Activated CD4-positive, alpha-beta T cell treated with anti-CD3 and anti-CD28 coated beads, Interleukin-10, Interleukin-2, amounts not matched to agents 100 ng/mL and 50 ng/mL, durations not matched to agents 16 hours and 8 hours (primary cell): ENCODE measurements around the gene DUSP7.

Experiments used
- DNase-seq: peaks from one replicate; pipeline ENCODE4 v3.0.0-alpha.2; 2020

DUSP7 gene

DNA sequence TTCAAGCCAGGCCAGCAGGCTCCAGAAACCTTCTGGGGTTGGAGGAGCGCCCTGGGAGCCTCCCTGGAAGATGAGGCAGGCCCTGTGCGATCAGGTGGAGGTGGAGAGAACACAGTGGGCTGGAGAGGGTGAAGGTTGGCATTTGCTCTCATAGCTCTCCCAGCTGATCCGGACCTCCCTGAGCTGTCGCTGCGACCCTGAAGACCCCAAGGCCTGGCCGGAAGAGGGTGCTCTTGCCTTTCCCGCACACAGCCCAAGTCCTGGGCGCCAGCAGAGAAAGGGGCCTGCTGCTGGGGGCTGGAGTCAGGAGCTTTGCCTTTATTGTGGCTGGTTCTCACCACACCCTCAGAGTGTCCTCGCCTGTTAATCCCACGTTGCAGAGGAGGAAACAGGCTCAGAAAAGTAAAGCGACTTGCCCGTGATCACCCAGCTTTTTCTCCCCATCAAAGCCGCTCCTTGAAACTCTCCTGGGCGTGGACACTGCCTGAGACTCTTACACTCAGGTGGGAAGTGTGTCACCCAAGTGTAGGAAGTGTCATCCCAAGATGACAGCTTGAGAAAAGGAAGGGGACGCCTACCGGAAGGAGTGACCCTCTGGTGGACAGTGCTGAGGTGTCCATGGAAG lies 52.1 kb downstream of the DUSP7 start:
- no peak for DNase-seq

DNA sequence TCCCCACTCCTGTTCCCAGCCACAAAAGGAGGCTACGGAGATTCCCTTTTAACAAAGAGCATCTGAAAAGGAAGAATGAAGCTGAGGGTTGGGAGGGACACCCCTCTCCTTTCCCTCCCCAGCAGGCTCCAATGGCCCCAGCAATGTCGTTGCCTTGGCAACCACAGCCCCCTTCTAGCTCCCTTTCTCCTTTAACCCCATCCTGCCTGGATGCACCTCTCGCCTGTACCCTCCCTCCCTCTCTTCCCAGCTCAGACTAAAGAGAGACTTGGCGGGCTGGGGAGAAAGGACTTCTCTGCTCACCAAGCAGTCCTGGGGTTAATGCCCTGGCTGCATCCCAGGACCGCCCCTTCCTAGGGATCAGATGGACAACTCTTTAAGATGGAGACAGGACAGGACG lies 53.6 kb downstream of the DUSP7 start:
- DNase-seq = no peak

DNA sequence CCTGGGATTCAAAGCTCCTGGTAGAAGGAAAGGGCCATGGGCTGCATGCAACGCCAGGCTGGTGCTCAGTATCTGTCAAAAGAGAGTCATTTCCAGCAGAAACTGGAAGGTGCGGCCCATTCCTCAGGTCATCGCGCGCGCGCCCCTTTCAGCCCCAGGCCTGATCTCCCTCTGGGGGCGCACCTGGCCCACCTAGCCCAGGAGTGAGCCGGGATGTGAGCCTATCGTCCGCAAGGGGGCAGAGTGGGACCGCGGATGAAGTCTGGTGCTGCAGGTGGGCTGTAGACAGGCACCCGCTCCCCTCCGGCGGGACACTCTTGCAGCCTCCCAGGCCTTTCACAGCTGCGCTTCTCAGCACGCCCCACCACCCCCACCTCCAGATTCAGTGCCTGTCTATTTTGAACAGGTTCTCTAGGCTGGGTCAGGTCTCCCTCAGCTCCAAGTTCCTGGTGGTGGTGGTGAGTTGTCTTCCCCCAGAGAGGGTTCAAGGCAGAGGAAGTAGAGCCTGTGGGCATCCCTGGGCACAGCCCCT lies 54.9 kb downstream of the DUSP7 start:
- DNase-seq = peak; percentile 85

DNA sequence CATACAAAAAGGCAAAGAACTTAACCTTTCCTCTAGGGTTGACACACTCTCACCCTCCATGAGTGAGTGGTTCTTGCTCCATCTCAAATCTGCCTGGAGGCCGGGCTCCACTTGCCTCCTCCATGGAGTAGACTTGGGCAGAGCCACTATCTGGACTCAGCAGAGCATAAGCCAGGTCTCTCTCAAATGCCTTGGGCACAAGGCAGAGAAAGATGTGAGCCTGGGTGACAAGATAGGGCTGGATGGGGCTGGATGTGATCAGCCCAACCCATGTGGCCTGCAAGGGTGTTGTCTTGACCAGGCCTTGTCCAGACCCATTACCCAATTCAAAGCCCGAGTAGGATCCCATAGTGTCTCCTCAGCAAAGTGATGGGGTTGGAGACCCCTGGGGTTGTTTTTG lies 56.5 kb downstream of the DUSP7 start:
- DNase-seq = no peak
